Activated T-cell treated with anti-CD3 and anti-CD28 coated beads, Interleukin-2, amount 50 U/mL, for 1 hour (primary cell): Measurements from ENCODE around the gene CABP4.
A peak's percentile ranks its signal among the peaks of the same experiment; 100 is the strongest.

ENCODE experiments used
- DNase-seq: peaks from one replicate; pipeline ENCODE4 v3.0.0-alpha.2; 2020

CABP4 gene

DNA sequence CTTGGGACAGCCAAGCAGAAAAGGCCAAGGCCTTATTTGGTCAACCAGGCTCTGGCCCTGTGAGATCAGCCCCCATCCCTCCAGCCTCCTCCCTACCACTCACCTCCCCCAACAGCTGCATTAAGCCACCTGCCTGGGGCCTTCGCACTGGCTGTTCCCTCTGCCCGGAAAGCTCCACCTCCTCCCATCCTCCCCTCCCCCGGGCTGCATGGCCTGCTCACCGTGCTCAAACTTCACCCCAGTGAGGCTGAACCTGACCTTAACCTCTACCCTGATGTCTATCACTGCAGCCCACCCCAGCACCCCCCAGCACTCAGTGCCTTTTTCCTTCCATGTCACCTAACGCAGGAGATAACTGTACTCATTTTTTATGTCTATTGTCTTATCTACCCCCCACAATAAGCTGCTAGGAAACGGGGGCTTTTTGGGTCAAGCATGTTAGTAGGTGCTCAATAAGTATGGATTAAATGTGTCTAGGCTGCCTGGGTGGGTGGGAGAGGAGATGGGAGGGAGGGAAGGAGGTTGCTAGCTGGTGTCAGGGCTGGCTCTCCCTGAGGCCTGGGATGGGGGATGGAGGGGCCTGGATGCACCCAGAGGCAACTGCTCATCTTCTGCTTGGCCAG is 18.6 kb upstream of the CABP4 start:
- DNase-seq = peak; percentile 64

DNA sequence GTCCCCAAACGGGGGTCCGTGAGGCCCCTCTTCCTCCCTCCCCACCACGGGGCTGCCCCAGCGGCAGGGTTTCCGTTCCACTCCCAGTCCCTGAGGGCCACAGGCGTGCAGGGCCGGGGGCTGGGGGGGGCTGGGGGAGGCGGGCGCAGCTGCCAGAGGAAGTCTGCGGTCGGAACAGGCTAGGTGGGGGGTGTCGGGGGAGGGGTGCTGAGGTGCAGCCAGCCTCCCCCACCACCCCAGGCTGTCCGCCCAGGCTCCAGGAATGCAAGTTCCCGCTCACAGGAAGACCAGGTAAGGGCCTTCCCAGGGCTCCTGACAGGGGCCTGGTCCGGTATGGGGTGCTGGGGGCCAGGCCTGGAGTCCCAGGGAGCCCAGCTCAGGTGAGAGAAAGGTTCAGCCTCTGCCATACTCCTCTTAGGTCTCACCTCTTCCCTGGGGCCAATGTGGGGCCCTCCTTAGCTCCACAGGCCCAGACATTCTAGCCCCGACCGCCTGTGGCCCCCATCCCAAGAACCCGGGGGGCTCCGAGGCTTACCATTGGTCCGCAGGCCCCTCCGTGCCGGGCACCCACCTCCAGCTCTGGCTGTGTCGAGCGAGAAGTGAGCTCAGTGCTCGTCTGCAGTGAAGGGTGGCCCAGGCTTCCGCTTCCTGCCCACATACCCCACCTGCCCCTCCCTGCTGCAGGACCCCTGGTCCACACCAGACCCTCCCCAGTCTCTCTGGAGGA is 17.9 kb upstream of the CABP4 start, which contains the start of gene PTPRCAP:
Gene PTPRCAP (minus strand): TSS at position 601 of the 727 bp plus-strand sequence. CDS start 63 bp downstream, at position 538.
- DNase-seq = peak; percentile 79

DNA sequence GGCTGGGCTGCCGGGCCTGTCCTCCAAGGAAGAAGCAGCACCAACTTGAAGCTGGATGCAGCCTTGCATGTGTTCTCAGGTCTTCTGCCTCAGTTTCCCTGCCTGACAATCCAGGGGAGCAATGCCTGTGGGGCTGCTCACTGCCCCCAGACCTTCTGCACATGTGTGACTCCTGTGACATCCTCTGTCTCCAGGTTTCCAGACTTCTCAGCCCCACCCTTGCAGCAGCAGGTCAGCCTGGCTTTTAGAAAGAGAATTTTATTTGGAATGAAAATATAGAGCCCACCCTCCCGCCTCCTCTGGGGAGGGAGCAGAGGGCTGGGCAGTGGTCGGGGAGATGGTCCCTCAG is 17.4 kb upstream of the CABP4 start:
- DNase-seq = no peak

DNA sequence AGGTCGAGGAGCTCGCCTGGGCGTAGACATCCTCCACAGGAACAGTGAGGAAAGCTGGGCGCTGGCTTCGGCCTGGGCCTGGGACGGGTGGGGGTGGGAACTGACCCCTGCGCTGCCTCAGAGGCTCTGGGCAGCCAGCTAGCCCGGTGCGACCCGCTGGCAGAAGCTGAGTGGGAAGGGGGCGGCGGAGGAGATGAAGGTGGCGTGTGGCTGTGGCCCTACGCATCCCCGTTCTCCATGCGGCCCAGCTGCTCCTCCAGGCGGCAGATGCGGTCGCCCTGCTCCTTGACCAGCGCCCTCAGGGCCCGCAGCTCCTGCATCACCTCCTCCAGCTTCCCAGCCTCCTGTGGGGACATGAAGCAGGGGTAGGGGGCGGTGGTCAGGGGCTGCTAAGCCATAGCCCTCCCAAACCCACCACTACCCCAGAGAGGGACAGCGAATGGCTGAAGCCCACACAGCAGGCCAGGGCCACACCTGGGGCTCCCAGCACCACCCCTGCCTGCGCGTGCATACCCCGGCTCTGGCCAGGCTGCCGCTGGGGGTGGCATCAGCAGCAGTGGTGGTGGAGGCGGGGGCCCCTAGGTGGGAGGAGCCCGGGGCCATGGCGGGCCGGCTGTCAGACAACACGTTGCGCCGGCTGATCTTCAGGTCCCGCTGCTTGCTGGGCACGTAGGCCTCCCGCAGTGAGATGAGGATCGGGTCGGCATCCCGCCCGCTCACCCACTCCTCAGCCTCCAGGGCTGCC is 16.8 kb upstream of the CABP4 start:
- peak; percentile 80 for DNase-seq

DNA sequence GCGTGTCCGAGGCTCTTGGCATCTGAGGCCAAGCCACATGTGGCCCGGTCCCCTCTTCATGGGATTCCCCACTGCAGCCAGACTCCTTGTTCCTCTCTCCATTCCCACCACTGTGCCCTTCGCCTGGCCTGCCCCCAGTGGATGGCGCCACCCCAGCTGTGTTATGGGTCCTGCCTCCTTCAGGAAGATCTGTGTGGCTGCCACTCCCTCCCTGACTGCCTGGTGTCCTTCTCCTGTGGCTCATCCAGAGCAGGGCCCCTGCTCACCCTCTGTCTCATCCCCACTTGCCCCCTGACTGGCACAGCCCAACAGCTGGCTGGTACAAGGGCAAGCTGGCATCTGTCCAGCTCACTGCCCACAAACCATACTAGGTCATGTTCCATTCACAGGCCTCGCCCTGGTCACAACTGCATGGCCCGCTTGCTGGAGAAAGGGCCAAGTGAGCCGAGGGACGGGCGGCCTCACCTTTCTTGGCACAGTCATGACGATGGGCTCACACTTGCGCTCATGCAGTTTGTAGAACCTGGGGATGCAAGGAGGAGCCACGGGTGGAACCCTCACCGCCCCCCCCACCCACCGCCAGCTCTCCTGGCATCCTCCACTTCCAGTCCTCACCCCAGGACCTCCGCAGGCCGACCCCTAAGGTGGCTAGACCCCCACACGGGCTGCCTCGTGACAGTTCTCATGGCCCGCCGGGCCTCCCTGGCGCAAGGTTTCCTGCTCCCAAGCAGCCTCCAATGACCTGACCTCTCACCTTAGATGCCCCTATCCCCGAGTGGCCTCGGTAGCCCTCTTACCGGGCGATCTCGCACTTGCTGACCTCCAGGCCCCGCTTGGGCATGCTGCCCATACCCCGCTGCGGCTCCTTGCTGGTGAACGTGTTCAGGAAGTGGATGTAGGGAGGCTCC is 15.6 kb upstream of the CABP4 start:
- peak; percentile 47 for DNase-seq

DNA sequence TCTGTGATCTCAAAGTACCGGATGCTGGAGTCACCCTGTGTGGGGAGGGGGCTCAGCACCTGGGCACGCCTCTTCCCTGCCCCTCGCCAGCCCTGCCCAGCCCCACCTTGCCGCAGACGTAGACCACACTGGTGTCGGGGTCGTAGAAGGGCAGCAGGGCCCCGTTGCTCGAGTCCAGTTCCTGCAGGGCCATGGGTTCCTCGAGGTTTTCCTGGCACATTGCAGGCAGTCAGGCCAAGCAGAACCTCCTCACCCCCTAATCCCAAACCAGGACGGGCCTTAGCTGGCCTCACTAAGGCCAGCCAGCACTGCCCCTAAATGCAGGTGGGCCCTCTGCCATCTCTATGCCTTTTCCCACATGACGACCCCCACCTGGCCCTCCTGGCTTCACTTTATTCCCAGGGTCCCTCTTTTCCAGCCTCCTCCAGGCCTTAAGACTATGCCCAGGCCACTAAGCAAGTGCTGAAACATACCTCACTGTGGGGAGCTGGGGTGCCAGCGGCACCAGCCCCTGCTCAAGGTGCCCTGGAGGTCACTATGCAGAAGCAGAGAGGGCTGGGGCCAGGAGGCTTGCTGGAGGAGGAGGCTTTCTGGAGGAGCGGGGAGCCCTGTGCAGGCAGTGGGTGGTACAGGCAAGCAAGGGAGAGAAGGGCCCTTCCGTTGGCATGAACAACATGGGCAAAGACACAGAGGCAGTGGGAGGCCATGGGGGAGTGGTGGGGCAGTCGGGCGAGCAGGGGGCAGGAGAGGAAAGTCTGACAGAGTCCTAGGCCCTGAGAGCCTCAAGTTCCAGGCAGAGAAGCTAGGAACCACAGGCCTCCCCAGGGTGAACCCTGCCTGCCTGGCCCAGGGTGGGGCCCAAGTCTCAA is 14.7 kb upstream of the CABP4 start:
- DNase-seq = no peak

DNA sequence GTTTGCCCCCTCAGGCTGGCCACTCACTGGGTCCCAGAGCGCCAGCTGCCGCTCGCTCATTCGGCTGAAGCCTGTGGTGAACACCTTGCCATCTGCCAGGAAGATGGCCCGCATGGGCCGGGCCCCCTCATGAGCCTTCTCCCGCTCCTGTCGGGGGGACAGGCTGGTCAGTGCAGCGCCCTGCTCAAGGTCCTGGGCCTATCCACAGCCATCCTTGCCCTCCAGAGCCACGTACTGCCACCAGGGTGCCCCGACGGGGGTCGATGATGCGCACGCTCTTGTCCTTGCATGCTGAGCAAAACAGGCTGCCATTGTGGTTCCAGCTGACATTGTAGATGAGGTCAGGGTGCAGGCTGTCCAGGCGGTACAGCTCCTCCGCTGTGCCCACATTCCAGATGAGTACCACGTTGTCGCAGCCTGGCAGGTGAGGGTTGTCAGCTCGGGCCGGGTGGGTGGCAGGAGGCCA is 14.0 kb upstream of the CABP4 start:
- DNase-seq = no peak

DNA sequence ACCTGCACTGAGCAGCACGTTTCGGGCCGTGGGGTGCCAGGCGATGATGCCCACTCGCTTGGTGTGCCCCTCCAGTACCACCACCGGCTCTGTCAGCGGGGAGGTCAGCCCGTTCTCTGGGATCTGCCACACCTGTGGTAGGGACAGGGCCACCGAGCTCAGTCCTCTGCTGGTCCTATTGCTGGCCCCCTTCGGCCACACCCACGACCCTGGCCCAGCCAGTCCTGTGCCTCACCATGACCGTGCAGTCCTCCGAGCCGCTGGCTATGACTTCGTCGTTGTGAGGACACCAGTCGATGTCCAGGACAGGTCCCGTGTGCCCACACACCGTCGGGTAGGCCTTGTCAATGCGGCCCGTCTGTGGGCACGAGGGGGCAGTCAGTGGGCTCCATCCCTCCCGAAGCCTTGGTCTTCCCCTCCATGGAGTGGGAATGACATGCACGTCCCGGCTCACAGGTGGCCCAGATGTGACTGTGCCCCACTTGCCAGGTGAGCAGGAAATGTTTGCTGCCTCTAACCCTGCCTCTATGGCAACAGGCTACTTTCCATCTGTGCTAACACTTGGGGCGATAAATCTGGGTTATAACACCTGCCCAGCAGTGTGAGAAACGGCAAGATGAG is 13.3 kb upstream of the CABP4 start:
- DNase-seq = peak; percentile 46

DNA sequence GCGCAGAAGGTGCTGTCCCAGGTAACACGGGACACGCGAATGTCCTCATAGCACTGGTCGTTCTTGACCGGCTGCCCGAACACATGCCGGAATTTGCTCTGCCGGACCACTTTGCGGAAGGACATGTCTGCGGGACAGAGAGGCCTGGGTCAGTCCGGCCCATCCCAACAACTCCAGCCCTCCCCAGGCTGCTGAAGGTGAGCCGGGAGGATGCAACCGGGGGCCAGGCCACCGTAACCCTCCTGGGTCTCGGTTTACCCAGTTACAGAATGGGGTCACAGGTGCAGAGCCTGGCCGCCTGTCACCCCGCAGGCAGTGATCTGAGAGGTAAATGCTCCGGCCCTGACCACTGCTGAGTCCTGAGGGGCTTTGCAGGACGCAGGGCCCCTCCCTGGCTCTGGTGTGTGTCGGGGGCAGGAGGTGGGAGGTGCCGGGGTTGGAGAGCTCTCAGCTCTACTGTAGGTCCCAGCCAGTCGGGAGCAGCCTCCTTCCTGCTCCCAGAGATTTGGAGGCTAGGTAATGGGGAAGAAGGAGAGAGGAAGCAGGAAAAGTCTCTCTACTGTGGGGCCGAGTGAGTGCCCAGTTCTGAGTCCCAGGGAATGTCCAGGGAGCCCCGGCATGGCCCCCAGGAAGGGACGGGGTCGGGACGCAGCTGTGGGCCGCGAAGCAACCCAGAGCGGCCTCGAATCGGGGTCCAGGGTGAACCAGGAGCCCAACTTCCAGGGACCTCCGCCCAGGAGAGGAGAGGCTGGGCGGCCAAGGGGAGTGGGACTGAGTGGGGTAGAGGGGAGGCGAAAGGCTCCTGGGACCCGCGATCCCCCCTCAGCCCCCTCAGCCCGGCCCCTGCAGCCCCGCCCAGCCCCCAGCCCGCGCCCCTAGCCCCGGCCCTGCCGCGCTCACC is 12.4 kb upstream of the CABP4 start:
- DNase-seq = no peak

DNA sequence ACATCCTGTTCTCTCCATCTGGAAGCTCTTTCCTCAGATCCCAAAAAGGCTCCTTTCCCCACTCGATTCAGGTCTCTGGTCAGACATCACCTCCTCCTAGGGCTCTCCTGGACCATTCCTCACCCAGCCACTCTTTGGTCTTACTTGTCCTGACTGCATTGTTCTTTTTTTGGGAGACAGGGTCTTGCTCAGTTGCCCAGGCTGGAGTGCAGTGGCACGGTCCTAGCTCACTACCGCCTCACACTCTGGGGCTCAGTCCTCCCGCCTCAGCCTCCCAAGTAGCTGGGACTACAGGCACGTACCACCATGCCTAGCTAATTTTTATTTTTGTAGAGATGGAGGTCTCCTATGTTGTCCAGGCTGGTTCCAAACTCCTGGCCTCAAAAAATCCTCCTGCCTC is 9.6 kb upstream of the CABP4 start:
- DNase-seq = no peak

DNA sequence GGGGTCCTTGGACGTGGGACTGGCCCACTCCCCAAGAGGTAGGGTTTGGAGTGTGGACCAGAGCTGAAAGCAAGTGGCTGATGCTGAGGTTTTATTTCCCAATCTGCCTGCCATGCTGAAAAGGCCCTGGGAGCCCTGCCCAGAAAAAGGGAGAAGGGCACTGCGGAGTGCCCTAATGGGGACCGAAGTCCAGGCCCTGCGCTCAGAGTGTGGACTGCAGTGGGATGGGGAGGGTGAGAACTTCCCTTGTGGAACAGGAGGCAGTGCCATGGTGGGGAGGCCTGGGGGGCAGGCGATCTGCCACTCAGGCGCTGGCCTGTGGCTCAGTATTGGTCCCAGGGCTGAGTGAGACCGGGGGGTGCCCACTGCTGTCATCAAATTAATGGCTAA is 6.9 kb upstream of the CABP4 start:
- DNase-seq = no peak

DNA sequence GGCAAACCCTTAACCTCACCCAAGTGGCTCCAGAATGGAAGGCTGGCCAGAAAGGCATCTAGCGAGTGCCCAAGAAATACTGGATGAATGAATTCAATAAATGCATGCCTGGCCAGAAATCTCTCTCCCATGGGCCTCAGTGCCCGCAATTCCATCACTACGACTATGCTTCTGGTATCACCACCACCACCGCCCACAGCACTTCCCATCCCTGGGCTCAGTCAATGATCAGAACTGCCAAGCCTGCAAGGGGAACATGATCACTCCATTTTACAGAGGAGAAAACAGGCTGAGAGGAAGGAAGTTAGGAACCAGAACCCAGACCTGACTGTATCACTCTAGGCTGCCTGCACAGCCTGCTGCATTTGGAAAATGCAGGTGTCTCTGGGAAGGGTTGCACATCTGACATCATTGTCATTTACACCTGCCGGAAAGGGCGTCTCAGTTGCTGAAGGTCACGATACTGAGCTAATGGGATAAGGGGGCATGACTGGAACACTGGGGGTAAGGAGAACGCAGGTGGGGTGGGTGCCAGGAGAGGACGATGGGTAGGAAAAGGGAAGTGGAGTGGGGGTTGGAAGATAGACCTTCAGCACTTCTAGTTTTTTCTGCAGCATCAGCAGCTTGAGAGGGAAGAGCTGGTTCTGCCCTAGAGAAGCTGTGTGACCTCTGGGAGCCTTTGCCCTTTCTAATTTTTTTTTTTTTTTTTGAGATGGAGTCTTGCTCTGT is 5.9 kb upstream of the CABP4 start:
- DNase-seq = no peak

DNA sequence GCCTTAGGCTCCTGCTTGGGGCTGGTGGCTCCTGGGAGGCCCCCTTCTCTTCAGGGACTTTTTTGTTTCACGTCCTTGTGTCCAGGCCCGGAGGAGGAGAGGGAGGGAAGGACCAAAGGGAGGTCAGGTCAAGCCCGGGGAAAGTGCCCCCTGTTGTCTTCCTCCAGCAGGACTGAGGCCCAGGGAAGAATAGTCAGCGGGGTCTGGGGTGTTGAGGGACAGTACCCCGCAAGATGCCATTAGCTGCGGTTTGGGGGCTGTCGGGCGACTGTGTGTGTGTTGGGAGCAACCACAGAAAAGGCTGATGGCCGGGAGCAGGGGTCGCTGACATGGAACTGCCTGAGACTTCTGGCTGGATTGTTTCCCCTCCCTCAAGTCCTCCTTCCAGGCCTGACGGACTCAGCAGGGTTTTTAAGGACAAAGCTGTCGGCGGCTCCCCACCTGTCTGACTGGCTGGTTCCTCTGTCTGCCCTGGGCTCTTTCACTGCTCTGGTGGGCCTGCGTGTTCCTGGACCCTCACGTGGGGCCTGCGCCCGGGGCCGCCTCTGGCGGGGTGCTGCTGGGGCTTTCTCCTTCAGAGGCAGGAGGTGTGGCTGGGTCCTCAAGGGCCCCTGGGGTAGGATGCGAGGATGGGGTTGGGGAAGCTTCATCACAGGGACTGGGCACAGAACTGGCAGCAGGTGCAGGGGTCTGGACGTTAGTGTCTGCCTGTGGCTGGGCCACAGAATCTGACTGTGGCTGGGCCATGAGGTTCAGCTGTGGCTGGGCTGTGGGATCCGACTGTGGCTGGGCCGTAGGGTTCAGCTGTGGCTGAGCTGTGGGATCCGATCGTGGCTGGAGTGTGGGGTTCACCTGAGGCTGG is 4.1 kb upstream of the CABP4 start:
- no peak for DNase-seq

DNA sequence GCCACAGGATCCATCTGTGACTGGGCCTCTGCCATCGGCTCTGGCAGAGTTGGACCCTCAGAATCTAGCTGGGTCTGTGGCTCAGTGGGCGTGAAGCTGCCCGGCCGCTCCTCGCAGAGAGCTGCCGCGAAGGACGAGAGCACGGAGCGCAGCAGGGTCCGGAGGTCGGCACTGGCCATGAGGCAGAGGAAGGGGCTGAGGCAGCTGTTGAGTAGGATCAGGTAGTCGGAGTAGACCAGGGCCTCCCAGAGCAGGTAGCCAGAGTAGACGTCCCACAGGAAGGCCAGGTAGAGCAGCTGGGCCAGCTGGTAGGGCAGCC is 3.5 kb upstream of the CABP4 start:
- no peak for DNase-seq

DNA sequence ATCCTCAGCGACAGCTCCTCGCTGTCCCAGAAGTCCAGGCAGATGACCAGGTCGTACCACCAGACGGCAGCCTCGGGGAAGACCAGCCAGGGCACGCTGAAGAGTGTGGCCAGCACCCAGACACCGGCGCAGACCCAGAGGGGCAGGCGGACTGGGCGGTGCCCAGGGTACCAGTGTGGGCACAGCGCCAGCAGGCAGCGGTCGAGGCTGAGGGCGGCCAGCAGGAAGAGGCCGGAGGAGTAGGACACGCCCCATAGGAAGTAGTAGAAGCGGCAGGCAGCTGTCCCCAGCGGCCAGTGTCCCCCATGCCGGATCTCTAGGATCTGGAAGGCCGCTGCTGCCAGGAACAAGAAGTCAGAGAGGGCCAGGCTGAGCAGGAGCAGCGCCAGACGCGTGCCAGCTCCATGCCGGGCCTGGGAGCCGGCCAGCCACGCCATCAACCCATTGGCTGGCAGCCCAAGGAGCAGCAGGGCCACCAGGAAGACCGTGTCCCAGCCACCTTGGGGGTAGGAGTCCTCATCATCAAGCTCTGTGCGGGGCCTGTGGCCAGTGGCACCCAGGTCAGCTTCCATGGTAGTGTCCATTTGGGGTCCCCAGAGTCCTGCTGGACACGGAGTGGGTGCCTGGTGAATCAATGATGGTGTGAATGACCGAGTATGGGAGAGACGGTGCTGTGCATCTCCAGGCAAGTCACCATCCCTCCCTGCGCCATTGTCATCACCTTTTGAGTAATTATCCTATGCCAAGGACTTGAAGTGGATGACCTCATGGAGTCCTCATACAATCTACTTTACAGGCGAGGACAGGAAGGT is 2.8 kb upstream of the CABP4 start, which contains the start of gene GPR152:
Gene GPR152 (minus strand): TSS at position 589 of the 812 bp plus-strand sequence. CDS start 5 bp downstream, at position 584.
- DNase-seq = no peak

DNA sequence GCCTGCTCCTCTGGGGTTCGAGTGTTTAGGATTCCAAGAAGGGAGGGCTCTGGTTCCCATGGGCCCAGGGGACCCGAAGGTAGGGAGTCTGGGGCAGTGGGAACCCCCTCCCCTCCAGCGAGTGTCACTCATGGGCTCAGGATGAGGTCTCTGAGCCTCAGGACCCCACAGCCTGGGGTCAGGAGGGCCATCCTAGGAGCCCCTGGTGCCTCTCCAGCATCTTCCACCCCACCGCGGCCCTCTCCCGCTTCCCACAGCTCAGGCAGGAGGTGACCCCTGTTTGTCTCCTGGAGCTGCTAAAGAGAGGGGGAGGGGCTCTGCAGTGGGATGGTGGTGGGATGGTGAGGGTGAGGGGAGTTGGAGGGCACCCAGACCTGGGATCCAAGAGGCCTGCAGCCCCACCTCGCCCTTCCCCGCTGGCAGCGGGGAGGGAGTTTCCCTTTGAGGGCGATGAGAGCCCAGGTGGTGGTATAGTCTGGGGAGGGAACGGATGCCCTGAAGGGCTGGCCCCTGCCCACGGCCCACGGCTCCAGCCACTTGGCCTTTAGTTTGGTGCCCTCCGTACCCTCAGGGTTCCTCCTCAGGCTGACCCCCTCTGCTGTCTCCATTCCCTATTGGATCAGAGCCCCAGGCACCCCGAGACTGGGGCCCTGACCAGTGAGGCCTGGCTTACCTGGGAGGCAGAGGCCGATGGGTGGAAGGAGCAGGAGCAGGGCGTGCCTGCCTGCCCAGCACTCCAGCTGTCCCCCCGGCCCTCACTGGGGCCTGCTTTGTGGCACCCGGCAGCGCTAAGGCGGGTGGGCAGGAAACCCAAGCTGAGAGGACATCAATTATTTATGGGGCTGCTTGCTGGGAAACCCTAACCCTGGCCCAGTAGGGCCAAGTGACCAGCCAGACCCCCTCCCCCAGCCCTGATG is 1.1 kb upstream of the CABP4 start:
- no peak for DNase-seq
